ENCODE data around the gene PRKAR1B.

DNA sequence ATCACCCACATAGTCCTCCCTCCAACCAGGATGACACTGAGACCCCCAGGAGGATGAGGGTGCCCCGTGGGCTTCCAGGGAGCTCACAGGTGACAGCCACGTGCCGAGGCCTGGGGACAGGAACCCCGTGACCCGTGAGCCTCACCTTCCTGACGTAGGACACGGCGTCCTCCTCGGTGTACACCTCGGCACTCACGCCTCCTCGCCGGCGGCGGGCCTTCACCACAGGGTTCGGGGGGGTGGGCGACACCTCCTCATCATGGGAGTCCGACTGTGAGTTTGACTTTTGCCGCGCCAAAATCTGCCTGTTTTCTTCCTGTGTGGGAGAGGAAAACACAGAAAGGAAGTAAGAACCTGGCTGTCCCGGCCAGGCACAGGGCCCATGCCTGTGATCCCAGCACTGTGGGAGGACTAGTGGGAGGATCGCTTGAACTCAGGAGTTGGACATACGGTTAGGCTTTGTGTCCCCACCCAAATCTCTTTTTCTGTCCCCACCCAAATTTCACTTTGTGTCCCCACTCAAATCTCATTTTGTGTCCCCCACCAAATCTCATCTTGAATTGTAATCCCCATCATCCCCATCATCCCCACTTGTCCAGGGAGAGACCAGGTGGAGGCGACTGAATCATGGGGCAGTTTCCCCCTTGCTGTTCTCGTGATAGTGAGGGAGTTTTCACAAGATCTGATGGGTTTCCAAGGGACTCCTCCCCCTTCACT lies 46.5 kb downstream of the PRKAR1B start:
- TF ChIP-seq, protein P1, sequence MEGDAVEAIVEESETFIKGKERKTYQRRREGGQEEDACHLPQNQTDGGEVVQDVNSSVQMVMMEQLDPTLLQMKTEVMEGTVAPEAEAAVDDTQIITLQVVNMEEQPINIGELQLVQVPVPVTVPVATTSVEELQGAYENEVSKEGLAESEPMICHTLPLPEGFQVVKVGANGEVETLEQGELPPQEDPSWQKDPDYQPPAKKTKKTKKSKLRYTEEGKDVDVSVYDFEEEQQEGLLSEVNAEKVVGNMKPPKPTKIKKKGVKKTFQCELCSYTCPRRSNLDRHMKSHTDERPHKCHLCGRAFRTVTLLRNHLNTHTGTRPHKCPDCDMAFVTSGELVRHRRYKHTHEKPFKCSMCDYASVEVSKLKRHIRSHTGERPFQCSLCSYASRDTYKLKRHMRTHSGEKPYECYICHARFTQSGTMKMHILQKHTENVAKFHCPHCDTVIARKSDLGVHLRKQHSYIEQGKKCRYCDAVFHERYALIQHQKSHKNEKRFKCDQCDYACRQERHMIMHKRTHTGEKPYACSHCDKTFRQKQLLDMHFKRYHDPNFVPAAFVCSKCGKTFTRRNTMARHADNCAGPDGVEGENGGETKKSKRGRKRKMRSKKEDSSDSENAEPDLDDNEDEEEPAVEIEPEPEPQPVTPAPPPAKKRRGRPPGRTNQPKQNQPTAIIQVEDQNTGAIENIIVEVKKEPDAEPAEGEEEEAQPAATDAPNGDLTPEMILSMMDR (conservative IDR thresholded peaks at IDR 0.05; ENCODE audit: low read depth, low read length): no peak
- TF ChIP-seq EZH2 (IDR thresholded peaks at IDR 0.05; ENCODE audit: borderline replicate concordance, low read depth, low read length, poor library complexity, severe bottlenecking): no peak

All from A673 (cell line).